ENCODE results near the gene FXYD3.

FXYD3 gene

DNA sequence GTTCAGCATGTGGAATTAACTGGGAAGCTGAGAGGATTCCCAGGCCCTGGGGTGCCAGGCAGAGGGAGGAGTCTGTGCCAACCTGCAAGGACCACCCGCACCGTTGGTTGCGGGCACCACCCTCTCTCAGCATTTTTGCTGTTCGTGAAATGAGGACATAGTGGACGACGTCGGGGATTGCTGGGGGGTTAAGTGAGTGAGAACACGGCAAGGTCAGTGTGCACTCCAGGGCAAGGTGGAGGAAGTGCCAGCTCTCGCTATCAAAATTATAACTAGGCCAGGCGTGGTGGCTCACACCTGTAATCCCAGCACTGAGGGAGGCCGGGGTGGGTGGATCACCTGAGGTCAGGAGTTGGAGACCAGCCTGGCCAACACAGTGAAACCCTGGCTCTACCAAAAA, 2.2 kb downstream of the FXYD3 start:
- no peak overlapping the region for H2AFZ ChIP-seq (ENCODE audit: low read depth, low read length)
- no peaks in the 10 kb centered on the region for H3K36me3 ChIP-seq (ENCODE audit: insufficient read depth, low read length)
- H3K27me3 ChIP-seq (ENCODE audit: insufficient read depth, low read length) = peaks cover 20% of the 10 kb centered on the region
- no peak overlapping the region for H3K4me3 ChIP-seq (ENCODE audit: low read length)
- peaks cover 13% of the 10 kb centered on the region for H3K4me1 ChIP-seq (ENCODE audit: insufficient read depth, low read length)
- H3K9me3 ChIP-seq (ENCODE audit: low read length) = no peaks in the 10 kb centered on the region

DNA sequence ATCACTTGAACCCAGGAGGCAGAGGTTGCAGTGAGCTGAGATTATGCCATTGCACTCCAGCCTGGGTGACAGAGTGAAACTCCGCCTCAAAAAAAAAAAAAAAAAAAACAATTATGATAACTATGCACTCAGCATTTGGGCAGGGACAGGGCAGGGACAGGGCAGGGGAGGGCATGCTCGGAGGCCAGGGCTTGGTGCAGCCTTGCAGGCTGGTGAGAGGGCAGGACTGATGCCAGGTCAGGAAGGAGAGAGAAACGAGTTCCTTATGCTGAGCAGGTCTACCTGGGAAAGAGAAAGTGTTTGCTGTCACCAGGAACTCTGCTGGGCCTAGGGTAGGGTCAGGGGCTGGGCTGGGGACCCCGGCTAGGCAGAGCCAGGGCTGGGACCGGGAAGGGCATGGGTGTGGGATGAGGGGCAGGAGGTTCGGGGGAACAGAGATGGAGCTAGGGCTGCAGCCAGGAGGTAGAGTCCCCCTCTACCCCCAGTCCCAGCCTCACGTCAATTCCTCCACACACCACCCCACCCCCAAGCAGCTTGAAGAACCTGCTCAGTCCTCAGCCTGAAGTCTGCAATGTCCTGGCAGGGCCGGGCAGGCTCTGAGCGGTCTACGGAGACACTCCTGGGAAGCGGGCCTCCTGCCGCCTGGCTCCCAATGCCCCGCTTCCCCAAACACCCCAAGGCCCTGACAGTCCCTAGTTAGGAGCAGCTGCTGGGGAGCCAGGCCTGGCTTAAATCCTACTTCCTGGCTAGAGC, 2.8 kb downstream of the FXYD3 start:
- Histone ChIP-seq H3K9me3 (ENCODE audit: low read length) (no peaks in the 10 kb centered on the region), H3K4me3 (ENCODE audit: low read length) (no peak overlapping the region), H3K27me3 (ENCODE audit: insufficient read depth, low read length) (peaks cover 20% of the 10 kb centered on the region), H3K36me3 (ENCODE audit: insufficient read depth, low read length) (no peaks in the 10 kb centered on the region), H2AFZ (ENCODE audit: low read depth, low read length) (no peak overlapping the region), H3K4me1 (ENCODE audit: insufficient read depth, low read length) (peaks cover 19% of the 10 kb centered on the region)

DNA sequence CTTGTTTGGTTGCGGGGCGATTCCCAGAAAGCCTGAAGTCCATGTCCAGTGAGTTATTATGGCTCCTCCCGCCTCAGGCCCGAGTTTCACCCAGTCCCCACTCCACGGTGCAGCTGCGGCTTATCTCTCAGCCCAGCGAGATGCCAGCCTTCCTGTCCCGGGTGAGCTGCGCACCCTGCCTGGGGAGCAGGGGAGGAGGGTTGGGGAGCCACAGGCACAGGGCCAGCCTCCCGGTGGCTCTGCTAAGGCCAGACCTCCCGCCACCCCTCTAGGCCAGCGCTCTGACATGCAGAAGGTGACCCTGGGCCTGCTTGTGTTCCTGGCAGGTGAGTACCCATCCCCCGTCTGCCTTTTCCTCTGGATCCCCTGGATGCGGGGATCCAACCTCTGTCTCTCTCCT, 3.5 kb downstream of the FXYD3 start:
- no peak overlapping the region for H3K4me3 ChIP-seq (ENCODE audit: low read length)
- H3K36me3 ChIP-seq (ENCODE audit: insufficient read depth, low read length) = no peaks in the 10 kb centered on the region
- H3K4me1 ChIP-seq (ENCODE audit: insufficient read depth, low read length) = peaks cover 19% of the 10 kb centered on the region
- H3K27me3 ChIP-seq (ENCODE audit: insufficient read depth, low read length) = peaks cover 20% of the 10 kb centered on the region
- H2AFZ ChIP-seq (ENCODE audit: low read depth, low read length) = no peak overlapping the region
- no peaks in the 10 kb centered on the region for H3K9me3 ChIP-seq (ENCODE audit: low read length)

DNA sequence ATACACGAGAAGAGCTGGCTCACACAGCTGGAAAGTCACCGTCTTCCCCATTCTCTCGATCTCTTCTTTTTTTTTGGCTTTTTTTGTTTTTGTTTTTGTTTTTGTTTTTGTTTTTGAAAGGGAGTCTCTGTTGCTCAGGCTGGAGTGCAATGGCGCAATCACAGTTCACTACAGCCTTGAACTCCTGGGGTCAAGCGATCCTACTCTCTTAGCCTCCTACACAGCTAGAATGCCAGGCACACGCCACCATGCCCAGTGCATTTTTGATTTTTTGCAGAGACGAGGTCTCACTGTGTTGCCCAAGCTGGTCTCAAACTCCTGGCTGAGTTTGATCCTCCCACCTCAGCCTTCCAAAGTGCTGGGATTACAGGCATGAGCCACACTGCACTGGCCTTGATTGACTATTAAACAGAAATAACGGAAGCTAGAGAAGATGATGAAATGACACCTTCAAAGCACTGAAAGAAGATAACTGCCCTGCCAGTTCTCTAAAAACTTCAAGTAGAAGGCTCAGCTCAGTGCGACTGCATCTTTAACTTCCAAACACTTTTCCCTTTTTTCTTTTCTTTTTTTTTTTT, 4.0 kb downstream of the FXYD3 start:
- H3K9me3 ChIP-seq (ENCODE audit: low read length) = no peaks in the 10 kb centered on the region
- peaks cover 20% of the 10 kb centered on the region for H3K27me3 ChIP-seq (ENCODE audit: insufficient read depth, low read length)
- no peaks in the 10 kb centered on the region for H3K36me3 ChIP-seq (ENCODE audit: insufficient read depth, low read length)
- peaks cover 15% of the 10 kb centered on the region for H3K4me1 ChIP-seq (ENCODE audit: insufficient read depth, low read length)
- H2AFZ ChIP-seq (ENCODE audit: low read depth, low read length) = no peak overlapping the region
- no peak overlapping the region for H3K4me3 ChIP-seq (ENCODE audit: low read length)

DNA sequence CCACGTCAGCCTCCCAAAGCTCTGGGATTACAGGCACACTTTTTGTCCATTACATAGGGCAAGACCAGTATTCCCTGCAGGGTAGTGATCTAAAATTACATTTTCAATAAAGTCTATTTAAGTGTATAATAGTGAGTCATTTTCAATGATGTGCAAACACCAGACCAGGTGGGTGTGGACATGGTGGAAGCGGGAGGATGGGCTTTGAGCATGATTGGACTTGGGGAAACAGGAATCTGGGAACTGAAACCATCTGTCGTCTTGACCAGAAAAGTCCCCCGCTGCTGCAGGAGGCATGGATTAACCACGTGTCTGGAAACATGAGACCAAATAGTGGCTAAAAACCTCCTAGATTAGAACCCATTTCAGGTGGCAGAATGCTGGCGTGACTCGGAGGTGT, 4.9 kb downstream of the FXYD3 start:
- Histone ChIP-seq H3K9me3 (ENCODE audit: low read length) (no peaks in the 10 kb centered on the region), H2AFZ (ENCODE audit: low read depth, low read length) (no peak overlapping the region), H3K4me1 (ENCODE audit: insufficient read depth, low read length) (peaks cover 11% of the 10 kb centered on the region), H3K4me3 (ENCODE audit: low read length) (no peak overlapping the region), H3K27me3 (ENCODE audit: insufficient read depth, low read length) (peaks cover 20% of the 10 kb centered on the region), H3K36me3 (ENCODE audit: insufficient read depth, low read length) (no peaks in the 10 kb centered on the region)

DNA sequence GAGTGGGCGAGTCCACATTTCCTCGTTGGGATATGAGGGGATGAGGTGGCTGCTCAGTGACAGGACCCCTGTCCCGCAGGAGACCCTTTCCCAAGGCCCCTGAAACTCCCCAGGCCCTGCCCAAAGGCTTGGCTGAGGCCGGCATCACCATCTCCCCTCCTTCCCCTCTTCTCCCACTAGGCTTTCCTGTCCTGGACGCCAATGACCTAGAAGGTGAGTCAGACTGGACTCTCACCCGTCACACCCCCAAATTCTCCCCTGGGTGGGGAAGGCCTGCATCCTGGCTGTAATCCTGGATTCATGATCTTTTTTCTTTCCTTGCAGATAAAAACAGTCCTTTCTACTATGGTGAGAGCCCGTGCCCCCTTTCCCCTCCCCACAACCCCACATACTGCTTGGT, 5.3 kb downstream of the FXYD3 start:
- Histone ChIP-seq H3K36me3 (ENCODE audit: insufficient read depth, low read length) (no peaks in the 10 kb centered on the region), H3K9me3 (ENCODE audit: low read length) (no peaks in the 10 kb centered on the region), H3K4me1 (ENCODE audit: insufficient read depth, low read length) (peaks cover 11% of the 10 kb centered on the region), H3K4me3 (ENCODE audit: low read length) (no peak overlapping the region), H3K27me3 (ENCODE audit: insufficient read depth, low read length) (peaks cover 18% of the 10 kb centered on the region), H2AFZ (ENCODE audit: low read depth, low read length) (no peak overlapping the region)

DNA sequence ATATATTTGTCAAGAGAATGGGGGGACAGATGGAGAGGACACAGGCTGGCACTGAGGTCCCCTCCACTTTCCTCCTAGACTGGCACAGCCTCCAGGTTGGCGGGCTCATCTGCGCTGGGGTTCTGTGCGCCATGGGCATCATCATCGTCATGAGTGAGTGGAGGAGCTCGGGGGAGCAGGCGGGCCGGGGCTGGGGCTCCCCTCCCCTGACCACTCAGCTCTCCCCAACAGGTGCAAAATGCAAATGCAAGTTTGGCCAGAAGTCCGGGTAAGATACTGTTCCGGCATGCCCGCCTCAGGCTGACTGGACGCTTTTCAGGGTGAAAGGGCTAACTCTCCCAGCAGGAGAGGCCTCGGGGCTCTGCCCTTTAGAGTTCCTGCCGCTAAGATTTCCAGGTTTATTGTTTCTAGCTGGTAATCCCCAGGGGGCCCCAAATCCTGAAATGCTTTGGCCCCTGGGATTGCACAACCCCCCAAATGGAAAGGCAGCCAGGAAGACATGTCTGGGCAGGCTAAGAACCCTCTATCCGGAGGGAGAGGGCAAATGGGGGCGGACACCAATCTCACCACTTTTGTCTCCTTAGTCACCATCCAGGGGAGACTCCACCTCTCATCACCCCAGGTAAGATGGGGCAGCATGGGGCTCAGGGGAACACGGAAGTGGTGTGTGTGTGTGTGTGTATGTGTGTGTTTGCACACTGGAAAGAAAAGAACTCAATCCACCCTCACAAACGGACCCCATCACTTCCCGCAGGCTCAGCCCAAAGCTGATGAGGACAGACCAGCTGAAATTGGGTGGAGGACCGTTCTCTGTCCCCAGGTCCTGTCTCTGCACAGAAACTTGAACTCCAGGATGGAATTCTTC, 7.3 kb downstream of the FXYD3 start:
- Histone ChIP-seq H3K4me1 (ENCODE audit: insufficient read depth, low read length) (peaks cover 7% of the 10 kb centered on the region), H2AFZ (ENCODE audit: low read depth, low read length) (no peak overlapping the region), H3K4me3 (ENCODE audit: low read length) (no peak overlapping the region), H3K9me3 (ENCODE audit: low read length) (no peaks in the 10 kb centered on the region), H3K27me3 (ENCODE audit: insufficient read depth, low read length) (peaks cover 7% of the 10 kb centered on the region), H3K36me3 (ENCODE audit: insufficient read depth, low read length) (no peaks in the 10 kb centered on the region)

DNA sequence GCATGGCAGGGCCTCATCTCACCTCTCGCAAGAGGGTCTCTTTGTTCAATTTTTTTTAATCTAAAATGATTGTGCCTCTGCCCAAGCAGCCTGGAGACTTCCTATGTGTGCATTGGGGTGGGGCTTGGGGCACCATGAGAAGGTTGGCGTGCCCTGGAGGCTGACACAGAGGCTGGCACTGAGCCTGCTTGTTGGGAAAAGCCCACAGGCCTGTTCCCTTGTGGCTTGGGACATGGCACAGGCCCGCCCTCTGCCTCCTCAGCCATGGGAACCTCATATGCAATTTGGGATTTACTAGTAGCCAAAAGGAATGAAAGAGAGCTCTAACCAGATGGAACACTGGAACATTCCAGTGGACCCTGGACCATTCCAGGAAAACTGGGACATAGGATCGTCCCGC, 8.0 kb downstream of the FXYD3 start:
- H3K4me3 ChIP-seq (ENCODE audit: low read length) = no peak overlapping the region
- peaks cover 4% of the 10 kb centered on the region for H3K27me3 ChIP-seq (ENCODE audit: insufficient read depth, low read length)
- H3K4me1 ChIP-seq (ENCODE audit: insufficient read depth, low read length) = peaks cover 7% of the 10 kb centered on the region
- H2AFZ ChIP-seq (ENCODE audit: low read depth, low read length) = no peak overlapping the region
- no peaks in the 10 kb centered on the region for H3K36me3 ChIP-seq (ENCODE audit: insufficient read depth, low read length)
- H3K9me3 ChIP-seq (ENCODE audit: low read length) = no peaks in the 10 kb centered on the region

DNA sequence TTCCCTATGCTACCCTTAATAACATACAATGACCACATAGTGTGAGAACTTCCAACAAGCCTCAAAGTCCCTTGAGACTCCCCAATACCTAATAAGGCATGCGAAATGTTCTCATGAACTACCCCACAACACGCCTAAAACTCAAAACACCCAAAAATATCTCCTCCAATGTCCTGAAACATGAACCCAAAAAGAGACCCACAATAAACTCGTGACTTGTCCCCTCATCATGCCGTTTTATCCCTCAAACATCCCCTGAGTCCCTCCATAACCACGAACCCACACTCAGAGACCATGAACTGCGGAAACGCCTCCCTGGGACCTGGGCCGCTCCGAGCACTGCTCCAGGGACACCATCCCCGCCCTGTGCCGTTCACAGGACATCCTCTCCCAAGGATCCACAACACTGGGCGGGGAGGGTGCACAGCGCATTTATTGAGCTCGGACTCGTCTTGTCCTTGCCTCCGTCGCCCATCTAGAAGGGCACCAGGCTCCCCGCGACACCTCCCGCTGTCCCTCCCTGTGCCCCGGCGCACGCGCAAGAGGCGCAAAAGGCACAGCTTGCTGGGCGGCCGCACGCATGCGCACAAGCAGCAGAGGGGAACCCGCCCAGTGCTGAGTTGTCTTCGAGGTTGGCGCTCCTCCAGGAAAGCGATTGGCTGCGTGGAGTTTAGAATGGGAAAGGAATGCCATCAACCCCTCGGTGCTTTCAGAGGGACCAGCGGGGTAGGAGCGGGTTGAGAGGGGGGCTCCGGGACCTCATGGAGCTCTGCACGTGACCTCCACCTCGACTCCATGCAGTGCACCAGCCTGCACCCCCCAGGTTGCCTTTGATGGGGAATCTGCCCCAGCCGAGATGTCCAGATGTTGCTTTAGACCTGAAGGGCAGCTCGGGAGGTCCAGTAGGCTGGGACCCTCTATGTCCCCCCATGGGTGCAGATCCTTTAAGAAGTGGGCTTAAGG, 8.8 kb downstream of the FXYD3 start:
- no peaks in the 10 kb centered on the region for H3K36me3 ChIP-seq (ENCODE audit: insufficient read depth, low read length)
- peaks cover 7% of the 10 kb centered on the region for H3K4me1 ChIP-seq (ENCODE audit: insufficient read depth, low read length)
- H3K9me3 ChIP-seq (ENCODE audit: low read length) = no peaks in the 10 kb centered on the region
- no peak overlapping the region for H3K4me3 ChIP-seq (ENCODE audit: low read length)
- H3K27me3 ChIP-seq (ENCODE audit: insufficient read depth, low read length) = no peaks in the 10 kb centered on the region
- H2AFZ ChIP-seq (ENCODE audit: low read depth, low read length) = no peak overlapping the region

DNA sequence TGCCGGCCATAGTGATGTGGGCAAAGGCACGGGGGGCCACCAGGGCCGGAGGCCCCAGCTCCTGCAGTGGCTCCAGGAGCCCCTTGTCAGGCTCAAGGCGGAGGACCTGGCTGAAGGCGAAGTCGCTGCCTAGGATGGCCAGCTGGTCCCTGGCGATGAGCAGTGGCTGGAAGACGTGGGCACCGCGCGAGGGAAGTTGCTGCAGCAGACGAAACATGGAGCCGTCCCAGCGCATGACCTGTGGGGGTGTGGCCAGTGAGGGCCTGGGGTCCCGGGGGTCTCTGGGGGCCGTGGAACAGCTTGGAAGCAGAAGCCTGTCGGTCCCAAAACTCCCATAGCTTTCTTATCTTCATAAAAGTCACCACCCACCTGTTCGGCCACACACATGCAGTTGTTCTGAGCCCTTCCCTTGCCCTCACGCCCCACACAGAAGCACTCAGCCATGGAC, 9.7 kb downstream of the FXYD3 start:
- Histone ChIP-seq H3K36me3 (ENCODE audit: insufficient read depth, low read length) (no peaks in the 10 kb centered on the region), H2AFZ (ENCODE audit: low read depth, low read length) (no peak overlapping the region), H3K4me3 (ENCODE audit: low read length) (no peak overlapping the region), H3K9me3 (ENCODE audit: low read length) (no peaks in the 10 kb centered on the region), H3K27me3 (ENCODE audit: insufficient read depth, low read length) (no peaks in the 10 kb centered on the region), H3K4me1 (ENCODE audit: insufficient read depth, low read length) (peaks cover 7% of the 10 kb centered on the region)

DNA sequence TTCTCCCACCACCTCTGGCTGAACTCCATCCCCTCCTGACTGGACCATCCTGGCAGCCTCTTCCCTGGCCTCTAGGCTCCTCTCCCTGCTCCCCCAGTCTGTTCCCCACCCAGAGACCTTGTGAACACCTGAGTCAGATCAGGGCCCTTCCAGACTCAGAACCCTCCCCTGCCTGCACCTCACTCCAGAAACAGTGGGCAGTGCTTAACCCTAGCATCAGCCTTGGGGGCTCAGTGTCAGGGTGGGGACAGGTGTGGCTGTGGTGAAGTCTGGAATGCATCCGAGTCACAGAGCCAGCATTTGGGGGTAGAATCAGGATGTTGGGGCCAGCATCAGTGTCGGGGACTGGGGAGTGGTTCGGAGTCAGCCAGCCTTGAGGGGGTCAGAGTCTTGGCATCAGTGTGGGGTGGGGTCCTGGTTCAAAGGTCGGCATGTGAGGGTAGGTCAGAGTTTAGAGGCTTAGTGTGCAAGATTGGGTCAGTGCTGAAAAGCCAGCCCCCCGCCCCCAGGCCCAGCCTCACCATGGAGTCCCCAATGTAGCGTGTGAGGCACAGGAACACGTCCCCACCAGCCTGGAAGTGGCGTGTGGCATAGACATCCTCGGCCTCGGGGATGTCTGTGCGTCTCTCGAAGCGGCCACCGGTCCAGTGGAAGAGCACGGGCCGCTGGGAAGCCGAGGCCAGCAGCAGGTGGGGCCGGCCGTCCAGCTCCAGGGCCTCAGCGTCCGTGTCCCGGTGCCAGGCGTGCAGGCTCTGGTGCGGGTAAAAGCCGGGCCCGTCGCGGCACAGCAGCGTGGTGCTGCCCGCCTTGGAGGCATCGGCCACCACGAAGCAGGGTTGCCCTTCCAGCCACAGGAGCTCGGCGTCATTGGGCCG, 10.4 kb downstream of the FXYD3 start:
- H2AFZ ChIP-seq (ENCODE audit: low read depth, low read length) = no peak overlapping the region
- H3K4me1 ChIP-seq (ENCODE audit: insufficient read depth, low read length) = peaks cover 7% of the 10 kb centered on the region

DNA sequence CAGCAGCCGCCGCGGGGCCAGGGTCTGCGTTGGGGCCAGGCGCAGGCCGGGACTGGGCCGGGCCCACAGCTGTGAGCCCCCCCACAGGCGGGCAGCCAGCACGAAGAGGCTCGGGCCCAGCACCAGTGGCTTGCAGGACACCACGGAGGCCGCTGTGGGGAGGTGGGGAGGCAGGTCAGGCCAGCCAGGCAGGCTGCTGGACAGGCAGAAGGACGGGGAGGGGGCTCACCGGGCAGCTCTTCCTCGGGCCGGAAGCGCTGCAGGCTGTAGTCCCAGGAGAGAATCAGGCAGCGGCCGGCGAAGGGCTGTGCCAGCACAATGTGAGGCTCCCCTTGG, 11.0 kb downstream of the FXYD3 start:
- H3K4me3 ChIP-seq (ENCODE audit: low read length) = no peak overlapping the region
- H2AFZ ChIP-seq (ENCODE audit: low read depth, low read length) = no peak overlapping the region
- no peaks in the 10 kb centered on the region for H3K27me3 ChIP-seq (ENCODE audit: insufficient read depth, low read length)
- no peaks in the 10 kb centered on the region for H3K9me3 ChIP-seq (ENCODE audit: low read length)
- peaks cover 7% of the 10 kb centered on the region for H3K4me1 ChIP-seq (ENCODE audit: insufficient read depth, low read length)
- H3K36me3 ChIP-seq (ENCODE audit: insufficient read depth, low read length) = no peaks in the 10 kb centered on the region

More for the DNA sequence above, 10.4 kb downstream of the FXYD3 start:
- Histone ChIP-seq H3K36me3 (ENCODE audit: insufficient read depth, low read length) (no peaks in the 10 kb centered on the region), H3K4me3 (ENCODE audit: low read length) (no peak overlapping the region), H3K27me3 (ENCODE audit: insufficient read depth, low read length) (no peaks in the 10 kb centered on the region), H3K9me3 (ENCODE audit: low read length) (no peaks in the 10 kb centered on the region)

Measured in neuron (in vitro differentiated cells).